NOMO-1 treated with dmso at 0.1 percent for 144 hours (cell line): ENCODE data around the gene DYRK1B.
"Not testable (repeated sequence)": the region's sequence is repeated elsewhere in the genome, so short reads cannot be mapped to it uniquely, and the experiment has no call there.

Experiments
- DNase-seq: peaks from one replicate; lab custom pipeline; 2025; ENCODE audit not compliant: unreplicated experiment; lab: John Stamatoyannopoulos, UW

DYRK1B gene

GRCh38 chr19:39813264-39813993, 20.5 kb downstream of the DYRK1B start:
- DNase-seq, result no peak

GRCh38 chr19:39811064-39811463, 22.9 kb downstream of the DYRK1B start:
- DNase-seq, result no peak

- no peak for DNase-seq
These were observed 23.5 kb downstream of the DYRK1B start for GRCh38 chr19:39810424-39810823.

DNA sequence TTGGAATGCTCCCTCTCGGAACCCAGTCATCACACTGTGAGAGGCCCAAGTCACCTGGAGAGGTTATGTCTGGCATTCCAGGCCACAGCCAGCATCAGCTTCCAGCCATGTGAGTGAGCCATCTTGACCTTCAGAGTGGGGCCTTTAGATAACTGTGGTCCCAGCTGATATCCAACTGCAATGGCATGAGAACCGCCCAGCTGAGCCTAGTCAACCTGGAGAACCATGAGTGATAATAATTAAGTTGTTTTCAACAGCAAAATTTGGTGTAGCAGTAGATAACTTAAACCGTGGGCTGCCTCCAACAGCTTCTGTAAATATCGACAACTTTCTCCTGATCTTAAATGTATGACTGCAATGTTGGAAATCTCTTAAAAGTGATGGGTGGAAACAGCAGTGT, 24.6 kb downstream of the DYRK1B start:
- no peak for DNase-seq

DNA sequence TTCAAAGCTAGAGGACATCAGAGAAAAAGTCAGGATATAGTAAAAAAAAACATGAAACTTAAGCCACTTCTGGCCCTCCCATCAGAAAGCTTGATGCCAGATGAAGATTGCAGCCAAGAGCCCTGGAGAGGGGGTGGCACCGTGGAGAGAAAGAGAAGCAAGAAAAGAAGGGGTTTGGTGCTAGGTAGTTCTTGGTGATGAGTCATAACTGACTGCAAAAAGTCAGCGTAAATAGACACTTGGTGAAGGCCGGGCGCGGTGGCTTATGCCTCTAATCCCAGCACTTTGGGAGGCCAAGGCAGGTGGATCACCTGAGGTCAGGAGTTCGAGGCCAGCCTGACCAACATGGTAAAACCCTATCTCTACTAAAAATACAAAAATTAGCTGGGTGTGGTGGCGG, 25.3 kb downstream of the DYRK1B start:
- DNase-seq, result not testable (repeated sequence)

DNA sequence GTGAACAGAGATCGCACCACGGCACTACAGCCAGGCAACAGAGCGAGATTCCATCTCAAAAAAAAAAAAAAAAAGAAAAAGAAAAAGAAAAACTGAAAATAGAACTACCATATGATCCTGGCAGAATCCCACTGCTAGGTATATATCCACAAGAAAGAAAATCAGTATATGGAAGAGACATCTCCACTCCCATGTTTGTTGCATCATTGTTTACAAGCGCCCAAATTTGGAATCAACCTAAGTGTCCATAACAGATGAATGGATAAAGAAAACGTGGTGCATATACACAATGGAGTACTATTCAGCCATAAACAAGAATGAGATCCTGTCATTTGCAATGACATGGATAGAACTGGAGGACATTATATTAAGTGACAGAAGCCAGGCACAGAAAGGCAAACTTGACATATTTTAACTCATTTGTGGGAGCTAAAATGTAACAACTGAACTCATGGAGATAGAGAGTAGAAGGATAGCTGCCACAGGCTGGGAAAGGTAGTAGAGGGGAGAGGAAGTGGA, 26.1 kb downstream of the DYRK1B start:
- DNase-seq, result no peak

GRCh38 chr19:39805104-39805503, 28.9 kb downstream of the DYRK1B start:
- no peak for DNase-seq

- no peak for DNase-seq
These were observed 31.0 kb downstream of the DYRK1B start for GRCh38 chr19:39802958-39803357.

DNA sequence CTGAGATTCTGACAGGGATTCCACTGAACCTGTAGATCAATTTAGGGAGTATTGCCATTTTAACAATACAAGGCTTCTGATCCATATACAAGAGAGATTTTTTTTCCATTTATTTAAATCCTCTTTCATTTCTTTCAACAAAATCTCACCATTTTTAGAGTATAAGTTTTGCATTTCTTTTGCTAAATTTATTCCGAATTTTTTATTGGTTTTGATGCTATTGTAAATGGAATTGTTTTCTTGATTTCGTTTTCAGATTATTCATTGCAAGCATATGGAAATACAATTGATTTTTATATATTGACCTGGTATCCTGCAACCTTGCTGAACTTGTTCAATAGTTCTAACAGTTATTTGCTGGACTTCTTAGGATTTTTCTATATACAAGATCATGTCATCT, 36.9 kb downstream of the DYRK1B start:
- DNase-seq, result no peak

- DNase-seq, result no peak
These were observed 37.9 kb downstream of the DYRK1B start for GRCh38 chr19:39796000-39796498.

GRCh38 chr19:39795001-39795400, 39.0 kb downstream of the DYRK1B start:
- no peak for DNase-seq

DNA sequence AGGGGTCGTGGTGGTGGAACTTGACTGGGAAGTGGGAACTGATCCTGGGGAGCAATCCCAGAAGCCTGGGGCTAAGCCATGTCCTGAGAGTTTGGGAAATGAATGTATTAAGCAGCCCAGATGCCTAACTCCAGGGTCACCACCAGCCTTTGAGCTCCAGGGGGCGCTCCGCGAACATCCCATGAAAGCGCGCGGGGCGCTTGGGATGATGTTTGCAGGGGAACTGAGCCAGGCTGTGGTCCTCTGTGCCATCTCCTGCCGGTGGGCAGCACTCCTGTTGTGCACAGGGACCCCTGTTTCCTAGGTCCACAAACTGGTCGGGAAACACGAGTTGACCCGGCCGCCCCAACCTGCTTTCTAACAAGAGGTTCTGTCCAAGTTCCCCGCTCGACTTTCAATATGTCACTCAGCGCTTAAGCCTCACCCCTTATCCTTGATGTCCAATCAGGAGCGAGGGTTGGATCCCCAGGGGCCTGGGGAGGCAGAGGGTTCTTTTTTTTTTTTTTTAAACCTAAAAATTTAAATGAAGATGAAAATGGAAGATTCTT, 40.9 kb downstream of the DYRK1B start:
- DNase-seq, result peak; percentile 46

- no peak for DNase-seq
These were observed 45.7 kb downstream of the DYRK1B start for GRCh38 chr19:39788244-39788643.

GRCh38 chr19:39780894-39781293, 53.1 kb downstream of the DYRK1B start:
- no peak for DNase-seq

- DNase-seq, result no peak
These were observed 55.2 kb downstream of the DYRK1B start, which contains the start of gene LEUTX for GRCh38 chr19:39778763-39779162. Gene LEUTX (plus strand): TSS chr19:39778854. CDS start chr19:39778921, 67 bp downstream.
